ENCODE results near the gene RARB. TPM values are rescaled to one million over a fixed set of nuclear protein-coding genes. Genes with fewer than 3 reads are reported as not detected.

The RARB gene
- total and polyA plus RNA-seq, 2 donors (not counting 1 experiment from before 2014, with no cell fraction given) = 9.4 to 13.3 TPM

DNA sequence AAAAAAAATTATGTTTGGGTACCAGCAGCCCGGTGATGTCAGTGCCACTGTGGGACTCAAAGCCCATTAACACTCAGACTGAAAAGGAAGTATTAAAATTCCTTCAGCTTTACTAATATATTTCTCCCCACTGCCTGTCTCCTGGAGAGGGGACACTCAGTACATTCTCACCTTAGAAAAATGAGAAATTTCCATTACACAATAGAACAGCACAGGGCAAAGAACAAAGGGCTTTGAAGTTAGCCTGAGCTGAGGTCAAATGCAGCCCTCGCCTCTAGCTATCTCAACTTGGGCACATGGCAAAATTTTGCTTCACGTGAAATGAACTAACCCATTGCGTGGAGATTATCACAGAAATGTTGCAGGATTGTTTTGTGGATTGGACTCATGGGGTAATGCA, 80.8 kb downstream of the RARB start:
- H3K36me3 ChIP-seq (ENCODE audit: control insufficient read depth, insufficient read depth, low read length) = no peaks in the 10 kb centered on the region
- no peak overlapping the region for H2AFZ ChIP-seq (ENCODE audit: low read length)
- peaks cover 4% of the 10 kb centered on the region for H3K4me1 ChIP-seq (ENCODE audit: control insufficient read depth, extremely low read depth, insufficient read depth, low read length)
- no peak overlapping the region for H3K27ac ChIP-seq (ENCODE audit: insufficient read depth, low read length)
- peak in 1 of 2 donors; percentile 94 for DNase-seq (ENCODE audit: low read depth in 2 of 2)
- no peaks in the 10 kb centered on the region for H3K27me3 ChIP-seq (ENCODE audit: control insufficient read depth, insufficient read depth, low read length)
- no peak overlapping the region for H3K9ac ChIP-seq (ENCODE audit: insufficient read depth, low read length)
- no peaks in the 10 kb centered on the region for H3K9me3 ChIP-seq (ENCODE audit: control insufficient read depth, insufficient read depth, low read depth, low read length)
- H4K20me1 ChIP-seq (ENCODE audit: control insufficient read depth, extremely low read depth, insufficient read depth, low read length) = no peaks in the 10 kb centered on the region
- no peak overlapping the region for H3K4me2 ChIP-seq (ENCODE audit: extremely low read depth, insufficient read depth, low read length)
- no peak for TF ChIP-seq EZH2 (IDR thresholded peaks at IDR 0.05; ENCODE audit: low read length, missing control alignments)
- TF ChIP-seq, protein P1, sequence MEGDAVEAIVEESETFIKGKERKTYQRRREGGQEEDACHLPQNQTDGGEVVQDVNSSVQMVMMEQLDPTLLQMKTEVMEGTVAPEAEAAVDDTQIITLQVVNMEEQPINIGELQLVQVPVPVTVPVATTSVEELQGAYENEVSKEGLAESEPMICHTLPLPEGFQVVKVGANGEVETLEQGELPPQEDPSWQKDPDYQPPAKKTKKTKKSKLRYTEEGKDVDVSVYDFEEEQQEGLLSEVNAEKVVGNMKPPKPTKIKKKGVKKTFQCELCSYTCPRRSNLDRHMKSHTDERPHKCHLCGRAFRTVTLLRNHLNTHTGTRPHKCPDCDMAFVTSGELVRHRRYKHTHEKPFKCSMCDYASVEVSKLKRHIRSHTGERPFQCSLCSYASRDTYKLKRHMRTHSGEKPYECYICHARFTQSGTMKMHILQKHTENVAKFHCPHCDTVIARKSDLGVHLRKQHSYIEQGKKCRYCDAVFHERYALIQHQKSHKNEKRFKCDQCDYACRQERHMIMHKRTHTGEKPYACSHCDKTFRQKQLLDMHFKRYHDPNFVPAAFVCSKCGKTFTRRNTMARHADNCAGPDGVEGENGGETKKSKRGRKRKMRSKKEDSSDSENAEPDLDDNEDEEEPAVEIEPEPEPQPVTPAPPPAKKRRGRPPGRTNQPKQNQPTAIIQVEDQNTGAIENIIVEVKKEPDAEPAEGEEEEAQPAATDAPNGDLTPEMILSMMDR (conservative IDR thresholded peaks at IDR 0.05 in 1 of 2, IDR thresholded peaks at IDR 0.05 in 1 of 2; ENCODE audit: low read depth in 1 of 2, low read length in 2 of 2) = no peak
- H3K79me2 ChIP-seq (ENCODE audit: control insufficient read depth, insufficient read depth, low read length) = no peaks in the 10 kb centered on the region
- no peak overlapping the region for H3K4me3 ChIP-seq (replicated peaks in 1 of 4; ENCODE audit: control extremely low read depth in 1 of 4, insufficient read depth in 1 of 4, low read depth in 3 of 4, low read length in 4 of 4)

DNA sequence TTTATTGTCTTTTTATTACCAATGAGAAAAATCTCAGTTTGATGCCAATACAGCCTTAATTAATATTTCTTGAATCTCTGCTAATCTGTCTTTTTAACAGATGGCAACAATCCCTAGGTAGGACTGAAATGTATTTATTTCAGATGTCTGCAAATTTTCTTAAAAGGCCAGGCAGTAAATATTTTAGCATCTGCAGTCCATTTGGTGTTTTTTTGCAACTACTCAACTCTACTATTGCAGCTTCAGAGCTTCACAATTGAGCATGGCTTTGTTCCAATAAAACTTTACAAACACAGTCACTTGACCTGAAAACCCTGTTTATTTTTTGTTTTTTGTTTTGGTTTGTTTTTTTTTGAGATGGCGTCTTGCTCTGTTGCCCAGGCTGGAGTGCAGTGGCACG, 82.7 kb downstream of the RARB start:
- peaks cover 4% of the 10 kb centered on the region for H3K4me1 ChIP-seq (ENCODE audit: control insufficient read depth, extremely low read depth, insufficient read depth, low read length)
- no peaks in the 10 kb centered on the region for H3K36me3 ChIP-seq (ENCODE audit: control insufficient read depth, insufficient read depth, low read length)
- H3K4me3 ChIP-seq (replicated peaks in 1 of 4; ENCODE audit: control extremely low read depth in 1 of 4, insufficient read depth in 1 of 4, low read depth in 3 of 4, low read length in 4 of 4) = no peak overlapping the region
- no peak for DNase-seq (ENCODE audit: low read depth in 2 of 2)
- TF ChIP-seq EZH2 (IDR thresholded peaks at IDR 0.05; ENCODE audit: low read length, missing control alignments) = no peak
- TF ChIP-seq, protein P1 (conservative IDR thresholded peaks at IDR 0.05 in 1 of 2, IDR thresholded peaks at IDR 0.05 in 1 of 2; ENCODE audit: low read depth in 1 of 2, low read length in 2 of 2) = no peak
- no peak overlapping the region for H2AFZ ChIP-seq (ENCODE audit: low read length)
- no peaks in the 10 kb centered on the region for H3K79me2 ChIP-seq (ENCODE audit: control insufficient read depth, insufficient read depth, low read length)
- H3K9me3 ChIP-seq (ENCODE audit: control insufficient read depth, insufficient read depth, low read depth, low read length) = no peaks in the 10 kb centered on the region
- no peaks in the 10 kb centered on the region for H4K20me1 ChIP-seq (ENCODE audit: control insufficient read depth, extremely low read depth, insufficient read depth, low read length)
- no peaks in the 10 kb centered on the region for H3K27me3 ChIP-seq (ENCODE audit: control insufficient read depth, insufficient read depth, low read length)
- no peak overlapping the region for H3K4me2 ChIP-seq (ENCODE audit: extremely low read depth, insufficient read depth, low read length)
- H3K9ac ChIP-seq (ENCODE audit: insufficient read depth, low read length) = no peak overlapping the region
- no peak overlapping the region for H3K27ac ChIP-seq (ENCODE audit: insufficient read depth, low read length)

DNA sequence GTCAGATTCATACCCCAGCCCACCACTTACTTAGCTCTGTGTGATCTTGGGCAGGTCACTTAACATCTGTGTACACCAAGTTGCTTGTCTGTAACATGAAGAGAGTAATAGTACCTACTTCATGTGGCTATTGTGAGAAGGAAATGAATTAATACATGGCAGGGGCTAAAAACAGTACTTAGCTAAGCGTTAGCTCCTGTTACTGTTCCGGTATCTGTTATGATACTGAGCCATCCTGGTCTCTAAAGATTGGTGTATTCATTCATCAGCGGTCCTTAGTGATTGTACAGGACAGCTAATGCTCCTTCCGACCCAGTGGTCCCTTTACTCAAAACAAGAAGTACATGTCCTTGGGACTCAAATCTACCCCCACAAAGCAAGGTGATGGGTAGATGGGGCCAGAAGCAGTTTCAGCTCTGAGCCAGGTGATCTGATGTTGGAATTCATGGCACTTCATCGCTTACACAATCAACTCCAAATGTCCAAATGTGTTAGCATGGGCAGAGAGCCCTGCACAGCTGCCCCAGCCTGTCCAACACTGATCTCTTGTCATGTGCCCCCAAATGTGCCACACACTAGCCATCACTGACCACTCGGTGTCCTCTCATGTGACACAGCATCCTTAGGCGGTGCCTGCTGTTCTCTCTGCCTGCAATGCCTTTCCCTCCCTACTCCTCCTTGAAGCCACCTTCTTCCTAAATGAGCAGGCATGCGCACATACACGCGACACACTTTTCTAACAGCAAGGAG, 84.1 kb downstream of the RARB start:
- TF ChIP-seq, protein P1 (conservative IDR thresholded peaks at IDR 0.05 in 1 of 2, IDR thresholded peaks at IDR 0.05 in 1 of 2; ENCODE audit: low read depth in 1 of 2, low read length in 2 of 2) = no peak

More for the DNA sequence above, 84.1 kb downstream of the RARB start:
- no peak for DNase-seq (ENCODE audit: low read depth in 2 of 2)
- Histone ChIP-seq H3K4me1 (ENCODE audit: control insufficient read depth, extremely low read depth, insufficient read depth, low read length) (peaks cover 4% of the 10 kb centered on the region), H3K79me2 (ENCODE audit: control insufficient read depth, insufficient read depth, low read length) (no peaks in the 10 kb centered on the region), H3K27ac (ENCODE audit: insufficient read depth, low read length) (no peak overlapping the region), H4K20me1 (ENCODE audit: control insufficient read depth, extremely low read depth, insufficient read depth, low read length) (no peaks in the 10 kb centered on the region), H3K9me3 (ENCODE audit: control insufficient read depth, insufficient read depth, low read depth, low read length) (no peaks in the 10 kb centered on the region), H3K4me2 (ENCODE audit: extremely low read depth, insufficient read depth, low read length) (no peak overlapping the region), H3K27me3 (ENCODE audit: control insufficient read depth, insufficient read depth, low read length) (no peaks in the 10 kb centered on the region), H3K9ac (ENCODE audit: insufficient read depth, low read length) (no peak overlapping the region), H3K36me3 (ENCODE audit: control insufficient read depth, insufficient read depth, low read length) (no peaks in the 10 kb centered on the region), H3K4me3 (replicated peaks in 1 of 4; ENCODE audit: control extremely low read depth in 1 of 4, insufficient read depth in 1 of 4, low read depth in 3 of 4, low read length in 4 of 4) (no peak overlapping the region), H2AFZ (ENCODE audit: low read length) (no peak overlapping the region)

All from fibroblast of lung (primary cell).